Measurements from ENCODE around the gene KLHL17.

KLHL17 gene

DNA sequence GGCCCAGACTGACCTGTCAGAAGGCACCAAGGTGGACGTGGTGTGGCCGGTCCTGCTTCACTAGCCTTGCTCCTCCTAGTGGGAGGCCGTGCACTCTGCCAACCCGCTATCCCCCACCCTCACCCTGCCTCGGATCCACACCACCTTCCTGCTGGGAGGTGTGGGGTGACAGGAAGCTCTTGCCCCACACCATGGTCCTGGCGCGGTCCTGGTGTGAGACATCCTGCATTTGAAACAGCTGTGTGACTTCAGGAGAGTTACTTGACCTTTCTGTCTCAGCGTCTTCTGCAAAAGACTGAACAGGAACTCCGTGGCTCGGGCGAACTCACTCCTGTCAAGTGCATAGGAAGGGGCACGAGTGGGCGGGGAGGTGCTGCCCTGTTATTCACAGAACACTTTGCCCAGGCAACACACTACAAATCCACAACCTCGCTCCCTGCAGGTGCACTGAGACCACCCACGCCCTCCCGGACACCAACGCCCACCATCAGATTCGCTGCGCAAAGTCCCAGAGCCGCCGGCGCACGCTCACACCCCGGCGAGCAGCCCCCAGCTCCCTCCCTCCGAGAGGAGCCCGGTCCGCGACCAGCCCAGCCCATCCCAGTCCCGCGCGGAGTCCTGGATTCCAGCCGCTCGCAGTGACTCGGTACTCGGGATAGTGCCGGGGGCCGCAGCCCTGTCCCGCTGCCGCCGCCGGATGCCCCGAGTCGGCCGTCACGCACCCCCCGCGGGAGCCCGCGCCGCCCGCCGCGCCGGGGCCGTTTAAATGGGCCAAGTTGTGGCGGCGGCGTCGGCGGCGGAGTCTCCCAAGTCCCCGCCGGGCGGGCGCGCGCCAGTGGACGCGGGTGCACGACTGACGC is 37.0 kb upstream of the KLHL17 start, which contains the start of gene SAMD11:
SAMD11 (plus strand) TSS at position 793 of the 860 bp plus-strand sequence. CDS start 509 bp downstream, outside the sequence.
- ATAC-seq, result peak; percentile 28 to 37

DNA sequence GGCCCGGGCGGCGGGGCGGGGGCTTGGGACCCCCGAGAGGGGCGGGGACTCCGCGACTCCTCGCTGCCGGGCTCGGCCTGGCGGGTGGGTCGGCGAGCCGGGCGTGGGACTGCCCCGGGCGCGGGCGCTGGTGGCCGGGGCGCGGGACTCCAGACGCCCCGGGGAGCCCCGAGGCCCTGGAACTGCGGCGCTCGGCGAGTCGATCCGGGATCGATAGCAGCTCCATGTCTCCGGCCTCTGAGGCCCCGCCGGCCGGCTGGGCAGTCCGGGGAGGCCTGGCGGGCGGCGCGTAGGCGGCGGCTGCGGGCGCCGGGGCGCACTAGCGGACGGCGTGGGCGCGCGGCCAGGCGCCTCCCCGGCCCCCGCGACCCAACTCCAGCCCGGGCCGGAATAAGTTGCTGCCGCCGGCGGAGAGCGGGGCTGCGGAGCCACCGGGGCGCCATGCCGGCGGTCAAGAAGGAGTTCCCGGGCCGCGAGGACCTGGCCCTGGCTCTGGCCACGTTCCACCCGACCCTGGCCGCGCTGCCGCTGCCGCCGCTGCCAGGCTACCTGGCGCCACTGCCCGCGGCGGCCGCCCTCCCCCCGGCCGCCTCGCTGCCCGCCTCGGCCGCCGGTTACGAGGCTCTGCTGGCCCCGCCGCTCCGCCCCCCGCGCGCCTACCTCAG is 36.3 kb upstream of the KLHL17 start:
- ATAC-seq, result no peak

DNA sequence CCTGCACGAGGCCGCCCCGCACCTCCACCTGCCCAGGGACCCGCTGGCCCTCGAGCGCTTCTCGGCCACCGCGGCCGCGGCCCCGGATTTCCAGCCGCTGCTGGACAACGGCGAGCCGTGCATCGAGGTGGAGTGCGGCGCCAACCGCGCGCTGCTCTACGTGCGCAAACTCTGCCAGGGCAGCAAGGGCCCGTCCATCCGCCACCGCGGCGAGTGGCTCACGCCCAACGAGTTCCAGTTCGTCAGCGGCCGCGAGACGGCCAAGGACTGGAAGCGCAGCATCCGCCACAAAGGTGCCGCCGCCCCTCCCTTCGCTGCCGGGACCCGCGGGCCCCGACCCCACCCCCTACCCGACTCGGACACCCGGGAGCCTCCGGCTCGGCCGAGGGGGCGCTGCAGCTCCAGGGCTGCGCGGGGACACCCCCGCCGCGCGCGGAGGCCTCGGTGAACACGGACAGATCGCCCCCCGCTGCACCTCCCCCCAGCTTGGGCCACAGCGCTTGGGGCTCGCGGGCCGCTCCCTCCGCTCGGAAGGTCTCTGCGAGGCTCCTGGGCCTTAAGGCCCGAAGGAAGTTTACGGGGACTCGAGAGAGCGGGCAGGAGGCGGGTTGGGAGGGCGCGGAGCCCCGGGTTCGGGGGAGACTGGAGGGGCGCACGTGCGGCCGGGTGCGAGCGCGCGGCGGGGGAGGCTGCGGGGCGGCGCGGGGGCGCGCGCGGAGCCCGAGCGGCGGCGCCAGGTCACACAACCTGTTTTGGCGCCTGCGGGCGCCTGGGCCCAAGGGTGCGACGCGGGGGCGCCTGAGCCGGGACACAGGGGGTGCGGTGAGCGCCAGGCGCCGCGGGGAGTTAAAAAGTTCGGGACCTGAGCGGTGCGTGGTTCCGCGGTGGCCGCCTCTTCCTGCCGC is 35.5 kb upstream of the KLHL17 start:
- no peak for ATAC-seq

DNA sequence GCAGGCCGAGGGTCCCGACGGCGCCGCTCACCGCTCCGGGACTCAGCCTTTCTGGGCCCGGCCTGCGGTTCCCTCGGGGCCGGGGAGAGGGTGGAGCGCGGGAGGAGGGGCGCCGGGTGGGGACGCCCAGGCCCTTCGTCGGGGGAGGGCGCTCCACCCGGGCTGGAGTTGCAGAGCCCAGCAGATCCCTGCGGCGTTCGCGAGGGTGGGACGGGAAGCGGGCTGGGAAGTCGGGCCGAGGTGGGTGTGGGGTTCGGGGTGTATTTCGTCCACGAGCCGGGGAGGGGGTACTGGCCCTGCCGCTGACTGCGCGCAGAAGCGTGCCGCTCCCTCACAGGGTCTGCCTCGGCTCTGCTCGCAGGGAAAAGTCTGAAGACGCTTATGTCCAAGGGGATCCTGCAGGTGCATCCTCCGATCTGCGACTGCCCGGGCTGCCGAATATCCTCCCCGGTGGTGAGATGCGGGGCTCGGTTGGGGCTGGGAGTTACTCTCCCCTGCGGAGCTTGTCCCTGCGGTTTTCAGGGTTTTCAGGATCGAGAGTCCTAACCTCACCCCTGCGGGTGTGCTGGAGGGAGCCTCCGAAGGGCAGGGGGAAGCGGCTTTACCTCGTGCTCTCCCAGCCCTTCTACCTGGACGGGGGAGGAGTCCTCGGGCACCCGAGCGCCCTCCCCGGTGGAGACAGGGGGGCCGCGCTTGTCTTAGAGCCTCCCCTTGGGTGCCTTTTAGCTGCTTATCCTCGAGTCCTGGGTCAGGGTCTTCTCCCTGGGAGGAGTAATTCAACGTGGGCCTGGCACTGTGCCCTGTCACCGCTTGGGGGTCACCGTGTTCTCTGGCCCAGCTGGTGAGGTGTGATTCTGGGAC is 34.6 kb upstream of the KLHL17 start:
- ATAC-seq, result no peak

DNA sequence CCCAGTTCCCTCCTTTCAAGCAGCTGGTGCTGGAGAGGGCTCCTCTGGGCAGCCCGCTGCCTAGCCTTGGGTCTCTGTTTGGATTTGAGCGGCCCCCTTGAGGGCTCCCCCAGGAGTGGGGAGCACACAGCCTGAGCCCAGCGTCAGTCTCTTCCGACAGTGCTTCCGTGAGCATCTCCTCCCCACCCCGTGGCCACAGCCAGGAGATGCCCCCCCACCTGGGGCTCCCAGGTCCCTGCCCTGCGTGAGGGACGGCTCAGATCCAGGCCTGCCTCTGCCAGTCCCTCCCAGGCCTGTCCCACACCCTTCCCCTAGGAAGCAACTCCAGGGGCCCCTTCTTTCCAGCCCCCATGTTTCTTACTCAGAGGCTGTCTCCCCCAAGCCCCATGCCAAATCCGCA is 33.1 kb upstream of the KLHL17 start:
- no peak for ATAC-seq

DNA sequence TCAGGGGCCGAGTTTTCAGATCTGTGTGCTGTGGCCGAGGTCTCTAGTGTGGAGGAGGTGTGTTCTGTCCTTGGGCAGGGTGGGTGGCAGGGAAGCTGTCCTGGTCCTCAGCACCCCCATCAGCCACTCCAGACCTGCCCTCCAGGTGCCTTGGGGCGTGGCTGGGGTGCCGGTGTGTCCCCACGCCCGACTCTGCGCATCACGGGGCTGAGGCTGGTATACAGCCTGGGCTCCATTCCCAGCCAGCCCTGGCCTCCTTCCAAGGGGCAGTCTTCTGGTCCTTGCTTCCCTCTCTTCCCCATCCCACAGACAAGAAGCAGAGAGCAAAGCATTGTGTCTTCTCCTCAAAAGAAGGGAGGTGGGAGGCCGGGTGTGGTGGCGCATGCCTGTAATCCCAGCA is 32.6 kb upstream of the KLHL17 start:
- no peak for ATAC-seq

DNA sequence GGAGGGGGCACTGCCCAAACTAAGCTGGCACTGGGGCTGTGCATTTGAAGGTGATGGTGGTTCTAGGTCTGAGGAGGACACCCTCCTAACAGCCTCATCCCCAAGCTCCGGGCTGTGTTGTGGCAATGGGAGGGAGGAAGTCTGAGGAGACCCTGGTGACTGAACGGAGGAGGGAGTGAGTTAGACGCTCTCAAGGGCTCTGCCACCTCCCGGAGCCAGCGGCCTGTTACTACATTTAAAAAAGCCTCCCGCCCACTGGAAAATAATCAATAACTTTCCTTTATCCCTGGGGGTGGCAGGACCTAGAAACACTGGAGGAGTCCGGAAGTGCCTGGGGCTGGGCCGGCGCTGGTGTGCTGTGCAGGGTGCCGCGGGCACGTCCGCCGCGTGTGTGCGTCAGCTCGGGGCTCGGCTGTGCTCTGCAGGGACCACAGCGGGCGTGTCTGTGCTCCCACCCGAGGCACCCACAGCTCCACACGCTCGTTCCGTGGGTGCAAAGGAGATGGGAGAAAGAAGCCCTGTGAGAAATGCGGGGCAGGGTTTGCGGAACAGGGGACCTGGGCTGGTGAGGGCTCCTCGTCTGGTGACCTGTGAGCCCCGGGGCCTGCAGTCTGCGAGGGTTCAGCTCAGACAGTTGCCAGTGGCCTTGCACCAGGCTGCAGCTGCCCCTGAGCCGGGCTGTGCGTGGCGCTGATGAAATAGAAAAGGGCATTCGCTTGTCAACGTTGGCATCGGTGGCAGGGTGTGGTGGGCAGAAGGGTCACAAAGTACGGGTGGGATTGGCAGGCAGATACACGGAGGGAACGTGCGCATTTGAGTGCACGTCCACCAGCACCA is 31.3 kb upstream of the KLHL17 start:
- ATAC-seq, result no peak

DNA sequence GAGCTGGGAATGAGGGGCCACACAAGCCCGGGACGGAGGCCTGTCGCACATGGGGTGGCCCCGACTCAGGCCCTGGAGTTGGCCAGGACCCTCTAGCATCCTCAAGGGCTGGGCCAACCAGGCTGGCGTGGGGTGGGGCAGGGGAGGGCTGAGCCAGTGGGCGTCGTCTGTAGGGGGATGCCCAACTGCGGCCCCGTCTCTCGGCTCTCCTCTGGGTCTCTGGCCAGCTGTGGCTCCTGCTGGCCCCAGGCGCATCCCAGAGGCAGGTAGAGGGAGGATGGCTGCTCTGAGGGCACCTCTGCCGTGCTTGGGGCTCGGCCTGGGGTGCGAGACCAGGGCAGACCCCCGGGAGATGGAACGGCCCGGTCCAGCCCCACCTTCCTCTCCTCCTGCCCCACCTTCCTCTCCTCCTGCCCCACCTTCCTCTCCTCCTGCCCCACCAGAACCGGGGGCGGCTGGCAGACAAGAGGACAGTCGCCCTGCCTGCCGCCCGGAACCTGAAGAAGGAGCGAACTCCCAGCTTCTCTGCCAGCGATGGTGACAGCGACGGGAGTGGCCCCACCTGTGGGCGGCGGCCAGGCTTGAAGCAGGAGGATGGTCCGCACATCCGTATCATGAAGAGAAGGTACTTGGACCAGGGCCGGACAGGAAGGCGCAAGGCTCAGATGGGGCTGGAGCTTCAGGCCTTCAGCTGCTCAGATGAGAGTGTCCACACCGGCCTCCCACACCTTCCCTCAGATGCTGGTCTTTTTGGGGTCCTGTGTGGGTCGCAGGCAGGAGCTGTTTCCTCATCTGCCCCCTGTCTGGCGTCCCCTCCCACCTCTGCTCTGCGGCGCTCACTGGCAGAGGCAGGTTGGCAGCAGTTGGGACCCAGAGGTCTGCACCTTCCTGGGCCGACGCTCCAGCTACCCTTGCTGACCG is 30.4 kb upstream of the KLHL17 start:
- ATAC-seq, result no peak

DNA sequence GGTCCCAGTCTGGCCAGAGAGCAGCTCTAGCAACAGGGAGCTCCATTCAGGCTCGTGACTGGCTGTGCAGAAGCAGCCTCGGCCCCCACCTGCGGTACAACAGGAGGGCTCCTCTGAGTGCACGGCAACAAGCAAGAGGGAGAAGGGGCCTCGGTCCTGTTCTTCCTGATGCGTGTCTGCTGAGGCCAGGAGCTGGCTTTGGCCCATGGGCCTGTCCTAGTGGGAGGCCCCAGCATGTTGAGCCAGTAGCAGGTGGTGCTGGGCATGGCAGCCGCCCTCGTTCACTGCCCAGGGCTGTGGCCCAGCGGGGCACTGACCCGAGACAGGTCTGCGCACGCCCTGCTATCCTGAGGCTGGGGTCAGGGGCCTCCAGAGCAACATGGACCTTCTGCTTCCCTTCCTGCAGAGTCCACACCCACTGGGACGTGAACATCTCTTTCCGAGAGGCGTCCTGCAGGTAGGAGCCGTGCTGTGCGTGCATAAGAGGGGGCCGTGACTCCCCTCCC is 29.7 kb upstream of the KLHL17 start:
- ATAC-seq, result no peak

DNA sequence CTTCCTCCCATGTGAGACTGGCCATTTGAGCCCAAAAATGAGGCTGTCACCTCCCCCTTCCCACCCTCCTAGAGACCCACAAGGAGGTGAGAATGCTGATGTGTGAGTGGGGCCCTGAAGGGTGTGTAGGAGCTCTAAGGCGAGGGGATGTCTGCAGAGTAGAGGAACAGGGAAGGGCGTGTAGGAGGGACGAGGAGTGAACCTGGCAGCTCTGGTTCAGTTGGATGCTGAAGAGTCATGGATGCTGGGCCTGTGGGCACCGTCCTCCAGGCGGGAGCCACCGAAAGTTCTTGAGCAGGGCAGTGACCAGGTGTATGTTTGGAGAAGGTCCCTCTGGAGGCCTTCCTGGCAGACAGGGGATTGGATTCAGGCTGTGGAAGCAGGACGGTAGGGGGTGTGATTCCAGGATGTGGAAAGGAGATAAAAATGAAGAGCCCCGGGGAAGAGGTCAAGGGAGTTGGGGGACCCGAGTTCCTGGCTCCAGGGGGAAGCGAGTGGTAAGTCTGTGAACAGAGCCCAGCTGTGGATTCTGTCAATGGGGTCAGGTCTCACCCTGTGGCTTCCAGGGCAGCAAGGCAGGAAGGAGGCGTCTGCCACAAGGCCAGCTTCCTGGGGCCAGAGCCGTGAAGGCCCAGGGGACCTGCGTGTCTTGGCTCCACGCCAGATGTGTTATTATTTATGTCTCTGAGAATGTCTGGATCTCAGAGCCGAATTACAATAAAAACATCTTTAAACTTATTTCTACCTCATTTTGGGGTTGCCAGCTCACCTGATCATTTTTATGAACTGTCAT is 28.8 kb upstream of the KLHL17 start:
- ATAC-seq, result no peak

DNA sequence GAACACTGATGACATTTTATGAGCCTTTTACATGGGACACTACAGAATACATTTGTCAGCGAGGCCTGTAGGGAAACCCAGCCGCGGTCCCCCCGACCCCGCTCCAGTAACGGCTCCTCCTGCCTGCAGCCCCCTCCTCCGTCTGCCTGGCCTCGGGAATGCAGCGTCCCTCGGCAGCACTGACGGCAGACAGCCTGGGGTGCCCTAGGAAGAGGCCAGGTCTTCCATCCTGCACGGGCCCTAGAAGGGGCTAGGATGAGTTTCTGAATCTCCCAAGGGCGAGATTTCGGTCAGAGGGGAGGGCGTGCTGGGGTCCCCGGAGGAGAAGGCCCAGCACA is 28.2 kb upstream of the KLHL17 start:
- no peak for ATAC-seq

DNA sequence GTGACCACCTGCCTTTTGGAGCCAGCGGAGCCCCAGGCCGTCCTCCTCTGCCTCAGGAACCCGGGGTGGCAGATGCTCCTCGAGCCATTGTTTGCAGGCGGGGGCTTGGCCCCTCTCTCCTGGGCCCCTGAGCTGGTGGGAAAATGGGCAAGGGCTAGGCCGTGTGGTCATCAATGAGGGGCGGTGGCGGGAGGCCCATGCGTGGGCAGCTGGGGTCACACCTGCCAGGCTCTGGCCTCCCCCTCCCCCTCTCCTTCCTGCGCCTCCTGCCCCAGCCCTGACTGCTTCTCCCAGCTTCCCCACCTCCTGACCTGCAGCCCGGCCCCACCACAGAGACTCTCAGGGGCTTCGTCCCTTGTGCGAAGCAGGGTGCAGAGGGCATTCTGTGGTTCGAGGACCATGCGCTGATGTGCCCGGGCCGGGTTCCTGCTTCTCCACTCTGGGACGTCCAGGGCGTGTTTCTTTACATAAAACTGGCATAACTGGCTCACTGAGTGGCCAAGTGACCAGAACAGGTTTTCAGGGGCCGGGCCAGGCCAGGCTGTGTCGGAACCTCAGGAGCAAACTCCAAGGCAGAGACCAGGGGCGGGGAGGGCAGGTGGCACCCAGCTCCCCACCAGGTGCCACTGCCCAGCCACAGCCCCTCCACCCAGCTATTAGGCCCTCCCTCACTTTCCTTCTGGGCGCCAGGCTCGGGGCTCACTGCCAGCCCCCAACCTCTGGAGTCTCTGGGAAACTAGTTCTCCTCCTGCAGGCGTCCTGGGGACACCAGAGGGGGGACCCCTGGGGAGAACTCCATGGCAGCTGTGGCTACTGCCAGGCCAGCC is 27.4 kb upstream of the KLHL17 start:
- ATAC-seq, result no peak

DNA sequence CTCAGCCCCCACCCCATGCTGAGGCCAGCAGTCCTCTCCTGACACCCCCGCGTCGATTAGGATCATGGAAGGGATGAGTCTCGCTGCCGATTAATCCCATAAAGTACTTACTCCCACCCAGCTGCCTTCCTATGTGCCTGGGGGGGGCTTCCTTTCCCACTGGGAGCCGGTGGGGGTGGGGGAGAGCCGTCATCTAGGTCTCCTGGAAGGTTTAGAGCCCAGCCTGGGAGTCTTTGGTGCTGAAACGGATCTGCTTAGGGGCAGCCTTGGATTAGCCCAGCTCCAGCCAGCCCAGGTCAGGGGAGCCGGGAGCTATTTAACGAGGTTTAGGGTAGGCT is 26.8 kb upstream of the KLHL17 start:
- ATAC-seq, result no peak

DNA sequence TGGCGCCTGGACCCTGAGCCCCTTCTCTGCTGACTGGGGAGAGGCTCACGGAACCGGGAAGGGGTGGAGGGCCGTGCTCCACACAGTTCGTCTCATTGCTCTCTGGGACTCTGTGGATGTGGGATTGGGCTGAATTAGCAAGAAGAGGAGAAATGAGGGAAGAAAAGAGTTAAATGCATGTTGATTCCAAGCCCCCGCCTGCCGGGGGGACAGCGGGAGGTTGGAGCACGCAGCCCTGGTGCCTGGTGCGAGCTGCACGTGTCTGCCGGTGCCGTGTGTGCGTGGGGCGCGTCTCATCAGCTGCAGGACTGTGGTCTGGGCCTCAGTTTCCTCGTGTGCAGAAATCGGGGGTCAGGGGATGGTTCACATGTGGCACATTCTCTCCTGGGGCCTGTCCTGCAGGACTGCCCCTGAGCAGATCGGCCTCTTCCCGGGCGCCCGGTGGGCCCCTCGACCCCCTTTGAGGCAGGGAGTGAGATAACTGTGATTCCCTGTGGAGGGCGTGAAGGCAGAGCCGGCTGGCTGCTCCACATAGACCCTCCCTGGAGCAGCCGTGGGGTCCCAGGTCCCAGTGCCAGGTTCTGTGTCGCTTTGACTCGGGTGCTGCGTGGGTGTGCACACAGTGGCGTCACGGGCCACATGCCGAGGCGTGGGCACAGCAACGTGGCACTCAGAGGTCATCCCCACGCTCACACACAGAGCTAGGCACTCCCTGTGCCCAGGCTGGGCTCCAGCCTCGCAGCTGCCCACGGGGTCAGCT is 25.2 kb upstream of the KLHL17 start:
- no peak for ATAC-seq

DNA sequence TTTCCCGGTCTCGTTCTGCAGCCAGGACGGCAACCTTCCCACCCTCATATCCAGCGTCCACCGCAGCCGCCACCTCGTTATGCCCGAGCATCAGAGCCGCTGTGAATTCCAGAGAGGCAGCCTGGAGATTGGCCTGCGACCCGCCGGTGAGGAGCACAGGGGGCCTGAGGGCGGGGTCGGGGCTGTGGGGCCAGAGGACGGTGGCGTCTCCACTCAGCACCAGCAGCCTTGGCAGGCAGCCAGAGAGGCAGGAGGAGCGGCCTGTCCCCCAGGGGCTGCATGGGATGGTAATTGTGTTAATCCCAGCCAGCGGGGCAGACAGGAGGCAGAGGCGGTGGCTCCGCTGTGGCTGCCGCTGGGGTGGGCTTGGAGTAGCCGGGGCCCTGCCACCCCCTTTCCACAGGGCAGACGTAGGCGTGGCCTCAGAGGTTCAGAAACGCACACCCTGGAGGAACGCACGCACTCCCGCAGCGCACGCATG is 24.6 kb upstream of the KLHL17 start:
- no peak for ATAC-seq

DNA sequence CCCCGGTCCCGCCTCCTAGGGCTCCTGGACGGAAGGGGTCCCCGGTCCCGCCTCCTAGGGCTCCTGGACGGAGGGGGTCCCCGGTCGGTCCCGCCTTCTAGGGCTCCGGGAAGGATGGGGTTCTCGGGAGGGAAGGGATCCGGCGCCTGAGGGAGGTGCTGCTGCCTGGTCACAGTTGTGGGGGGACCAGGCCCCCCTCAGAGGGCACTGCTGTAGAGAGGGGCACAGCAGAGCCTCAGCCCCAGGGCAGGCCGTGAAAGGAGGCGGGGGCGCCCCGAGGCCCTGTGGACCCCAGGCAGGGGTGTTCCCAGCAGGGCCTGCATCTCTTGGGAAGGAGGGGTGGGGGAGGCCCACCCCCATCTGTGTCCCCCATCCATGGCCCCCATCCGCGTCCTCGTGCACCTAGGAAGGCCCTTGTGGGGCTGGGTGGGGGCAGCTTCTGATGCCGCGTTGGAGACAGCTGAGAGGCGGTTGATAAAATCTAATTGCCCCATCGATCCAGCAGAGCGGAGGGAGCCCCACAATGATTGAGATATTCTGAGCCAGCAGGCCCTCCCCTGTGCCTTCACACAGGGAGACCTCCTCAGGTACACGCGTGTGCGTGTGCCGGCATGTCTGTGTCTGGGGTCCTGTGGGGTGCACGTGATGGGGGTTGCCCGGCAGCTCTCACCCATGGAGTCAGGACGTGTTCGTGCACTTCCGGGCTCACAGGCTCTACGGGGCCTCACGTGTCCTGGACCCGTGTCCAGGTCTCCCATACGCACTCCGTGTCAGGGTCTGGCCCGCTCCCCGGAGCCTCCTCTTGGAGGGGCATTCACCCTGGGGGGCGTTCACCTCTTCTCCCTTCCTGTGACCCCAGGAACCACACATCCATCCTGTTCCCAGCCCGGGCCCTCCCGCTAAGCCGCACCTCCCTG is 23.8 kb upstream of the KLHL17 start:
- no peak for ATAC-seq

All from activated CD4-positive, CD25-positive, alpha-beta regulatory T cell treated with anti-CD3 and anti-CD28 coated beads, Interleukin-2, amount 50 U/mL, for 24 hours (primary cell).